HL-60 (cell line): ENCODE results near the gene ZNF107.

Source experiments
- POLR2AphosphoS5 ChIP-seq: IDR thresholded peaks from 2 replicates; pipeline ENCODE4 v1.6.1; 2012; ENCODE audit warnings: low read depth
- TF ChIP-seq, protein P1 (sequence below): IDR thresholded peaks from one replicate; pipeline ENCODE4 v1.5.1; 2011; ENCODE audit warnings: low read length, control low read depth, inconsistent platforms; ENCODE audit not compliant: insufficient read depth

GRCh38 chr7:64686493-64687184, 20.7 kb downstream of the ZNF107 start:
- TF ChIP-seq, protein P1, sequence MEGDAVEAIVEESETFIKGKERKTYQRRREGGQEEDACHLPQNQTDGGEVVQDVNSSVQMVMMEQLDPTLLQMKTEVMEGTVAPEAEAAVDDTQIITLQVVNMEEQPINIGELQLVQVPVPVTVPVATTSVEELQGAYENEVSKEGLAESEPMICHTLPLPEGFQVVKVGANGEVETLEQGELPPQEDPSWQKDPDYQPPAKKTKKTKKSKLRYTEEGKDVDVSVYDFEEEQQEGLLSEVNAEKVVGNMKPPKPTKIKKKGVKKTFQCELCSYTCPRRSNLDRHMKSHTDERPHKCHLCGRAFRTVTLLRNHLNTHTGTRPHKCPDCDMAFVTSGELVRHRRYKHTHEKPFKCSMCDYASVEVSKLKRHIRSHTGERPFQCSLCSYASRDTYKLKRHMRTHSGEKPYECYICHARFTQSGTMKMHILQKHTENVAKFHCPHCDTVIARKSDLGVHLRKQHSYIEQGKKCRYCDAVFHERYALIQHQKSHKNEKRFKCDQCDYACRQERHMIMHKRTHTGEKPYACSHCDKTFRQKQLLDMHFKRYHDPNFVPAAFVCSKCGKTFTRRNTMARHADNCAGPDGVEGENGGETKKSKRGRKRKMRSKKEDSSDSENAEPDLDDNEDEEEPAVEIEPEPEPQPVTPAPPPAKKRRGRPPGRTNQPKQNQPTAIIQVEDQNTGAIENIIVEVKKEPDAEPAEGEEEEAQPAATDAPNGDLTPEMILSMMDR: no peak
- TF ChIP-seq POLR2AphosphoS5: peak; percentile 90
